ENCODE measurements around the gene USP10.

The USP10 gene

DNA sequence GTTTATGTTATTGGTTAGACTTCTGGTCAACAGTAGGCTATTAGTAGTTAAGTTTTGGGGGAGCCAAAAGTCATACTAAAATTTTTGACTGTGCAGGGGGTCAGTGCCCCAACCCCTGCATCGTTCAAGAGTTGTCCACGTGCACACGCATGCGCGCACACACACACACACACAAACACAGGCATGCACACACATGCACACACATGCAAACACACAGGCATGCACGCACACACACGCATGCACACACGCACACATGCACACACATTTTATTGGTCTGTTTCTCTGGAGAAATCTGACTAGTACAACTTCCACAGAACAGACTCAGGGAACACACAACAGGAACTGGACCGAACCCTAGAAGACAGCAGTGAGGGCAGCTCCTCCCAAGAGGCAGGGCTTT is 24.4 kb upstream of the USP10 start:
- TF ChIP-seq, protein P1, sequence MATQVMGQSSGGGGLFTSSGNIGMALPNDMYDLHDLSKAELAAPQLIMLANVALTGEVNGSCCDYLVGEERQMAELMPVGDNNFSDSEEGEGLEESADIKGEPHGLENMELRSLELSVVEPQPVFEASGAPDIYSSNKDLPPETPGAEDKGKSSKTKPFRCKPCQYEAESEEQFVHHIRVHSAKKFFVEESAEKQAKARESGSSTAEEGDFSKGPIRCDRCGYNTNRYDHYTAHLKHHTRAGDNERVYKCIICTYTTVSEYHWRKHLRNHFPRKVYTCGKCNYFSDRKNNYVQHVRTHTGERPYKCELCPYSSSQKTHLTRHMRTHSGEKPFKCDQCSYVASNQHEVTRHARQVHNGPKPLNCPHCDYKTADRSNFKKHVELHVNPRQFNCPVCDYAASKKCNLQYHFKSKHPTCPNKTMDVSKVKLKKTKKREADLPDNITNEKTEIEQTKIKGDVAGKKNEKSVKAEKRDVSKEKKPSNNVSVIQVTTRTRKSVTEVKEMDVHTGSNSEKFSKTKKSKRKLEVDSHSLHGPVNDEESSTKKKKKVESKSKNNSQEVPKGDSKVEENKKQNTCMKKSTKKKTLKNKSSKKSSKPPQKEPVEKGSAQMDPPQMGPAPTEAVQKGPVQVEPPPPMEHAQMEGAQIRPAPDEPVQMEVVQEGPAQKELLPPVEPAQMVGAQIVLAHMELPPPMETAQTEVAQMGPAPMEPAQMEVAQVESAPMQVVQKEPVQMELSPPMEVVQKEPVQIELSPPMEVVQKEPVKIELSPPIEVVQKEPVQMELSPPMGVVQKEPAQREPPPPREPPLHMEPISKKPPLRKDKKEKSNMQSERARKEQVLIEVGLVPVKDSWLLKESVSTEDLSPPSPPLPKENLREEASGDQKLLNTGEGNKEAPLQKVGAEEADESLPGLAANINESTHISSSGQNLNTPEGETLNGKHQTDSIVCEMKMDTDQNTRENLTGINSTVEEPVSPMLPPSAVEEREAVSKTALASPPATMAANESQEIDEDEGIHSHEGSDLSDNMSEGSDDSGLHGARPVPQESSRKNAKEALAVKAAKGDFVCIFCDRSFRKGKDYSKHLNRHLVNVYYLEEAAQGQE (IDR thresholded peaks at IDR 0.05; ENCODE audit: low read depth): no peak

DNA sequence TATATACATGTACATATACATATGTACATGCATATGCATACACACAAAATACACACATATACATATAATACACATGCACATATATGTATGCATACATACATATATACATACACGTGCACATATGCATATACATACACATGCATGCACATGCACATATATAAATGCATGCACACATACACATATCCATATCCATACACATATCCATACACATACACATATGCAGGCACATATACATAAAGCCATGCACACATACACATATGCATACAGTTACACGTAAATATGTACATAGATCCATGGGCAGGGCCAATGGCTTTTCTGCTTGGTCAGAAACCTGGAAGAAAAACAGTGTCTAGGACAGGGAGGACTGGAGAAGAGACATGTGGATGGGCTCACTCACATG is 23.9 kb upstream of the USP10 start:
- TF ChIP-seq CREB1 (IDR thresholded peaks at IDR 0.05; ENCODE audit: low read depth) (no peak), EGR1 (IDR thresholded peaks at IDR 0.05) (no peak), ZBTB7A (IDR thresholded peaks at IDR 0.05; ENCODE audit: low read depth) (no peak), YY1 (IDR thresholded peaks at IDR 0.05; ENCODE audit: low read depth) (no peak), RAD21 (IDR thresholded peaks at IDR 0.05; ENCODE audit: low read depth) (no peak), FOXM1 (IDR thresholded peaks at IDR 0.05; ENCODE audit: borderline replicate concordance, low read depth) (no peak), TEAD4 (IDR thresholded peaks at IDR 0.05) (no peak), CEBPB (IDR thresholded peaks at IDR 0.05) (no peak), NFIC (IDR thresholded peaks at IDR 0.05) (no peak), TAF1 (IDR thresholded peaks at IDR 0.05; ENCODE audit: low read depth) (no peak), TCF12 (IDR thresholded peaks at IDR 0.05; ENCODE audit: low read depth) (no peak), EP300 (IDR thresholded peaks at IDR 0.05; ENCODE audit: borderline replicate concordance) (no peak)
- TF ChIP-seq, protein P2, sequence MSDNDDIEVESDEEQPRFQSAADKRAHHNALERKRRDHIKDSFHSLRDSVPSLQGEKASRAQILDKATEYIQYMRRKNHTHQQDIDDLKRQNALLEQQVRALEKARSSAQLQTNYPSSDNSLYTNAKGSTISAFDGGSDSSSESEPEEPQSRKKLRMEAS (IDR thresholded peaks at IDR 0.05): no peak
- TF ChIP-seq, protein P3, sequence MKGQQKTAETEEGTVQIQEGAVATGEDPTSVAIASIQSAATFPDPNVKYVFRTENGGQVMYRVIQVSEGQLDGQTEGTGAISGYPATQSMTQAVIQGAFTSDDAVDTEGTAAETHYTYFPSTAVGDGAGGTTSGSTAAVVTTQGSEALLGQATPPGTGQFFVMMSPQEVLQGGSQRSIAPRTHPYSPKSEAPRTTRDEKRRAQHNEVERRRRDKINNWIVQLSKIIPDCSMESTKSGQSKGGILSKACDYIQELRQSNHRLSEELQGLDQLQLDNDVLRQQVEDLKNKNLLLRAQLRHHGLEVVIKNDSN (IDR thresholded peaks at IDR 0.05): no peak
- TF ChIP-seq, protein P1 (IDR thresholded peaks at IDR 0.05; ENCODE audit: low read depth): no peak

DNA sequence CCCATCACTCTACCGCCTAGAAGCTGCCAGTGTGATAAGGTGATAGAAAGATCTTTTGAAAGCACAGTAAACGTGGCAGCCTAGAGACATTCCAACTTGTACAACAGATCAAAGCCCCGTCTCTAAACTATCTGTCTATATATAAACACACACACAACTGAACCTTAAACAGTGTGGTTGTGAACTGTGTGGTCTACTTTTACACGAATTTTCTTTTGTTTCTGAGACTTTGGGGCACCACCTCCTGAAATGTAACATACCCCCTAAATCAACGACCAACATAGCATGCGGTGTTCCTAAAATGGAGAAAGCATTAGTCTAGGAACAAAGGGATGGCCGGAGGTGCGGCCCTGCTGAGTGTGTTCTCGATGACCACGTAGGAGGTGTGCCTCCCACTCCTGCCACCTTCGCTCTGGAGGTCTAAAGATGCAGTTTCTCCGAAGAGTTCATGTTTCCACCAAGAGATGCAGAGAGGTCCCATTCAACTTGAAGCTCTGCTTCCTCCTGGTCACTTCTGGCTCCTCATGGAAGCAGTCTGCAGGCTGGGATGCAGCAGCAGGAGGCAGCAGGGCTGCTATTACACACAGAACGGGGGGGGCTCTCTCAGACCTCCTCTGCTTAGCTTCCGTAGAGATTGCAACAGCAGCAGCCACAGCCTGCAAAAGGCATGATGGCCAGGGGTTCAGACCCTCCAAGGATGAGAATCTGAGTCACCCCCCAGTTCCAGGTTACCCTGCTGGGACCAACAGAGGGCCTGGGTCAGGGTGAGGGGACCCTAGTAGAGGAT is 22.6 kb upstream of the USP10 start:
- TF ChIP-seq, protein P3 (IDR thresholded peaks at IDR 0.05): no peak
- TF ChIP-seq, protein P1 (IDR thresholded peaks at IDR 0.05; ENCODE audit: low read depth): no peak
- TF ChIP-seq NFIC (IDR thresholded peaks at IDR 0.05) (no peak), EP300 (IDR thresholded peaks at IDR 0.05; ENCODE audit: borderline replicate concordance) (no peak), ZBTB7A (IDR thresholded peaks at IDR 0.05; ENCODE audit: low read depth) (no peak), YY1 (IDR thresholded peaks at IDR 0.05; ENCODE audit: low read depth) (no peak)

DNA sequence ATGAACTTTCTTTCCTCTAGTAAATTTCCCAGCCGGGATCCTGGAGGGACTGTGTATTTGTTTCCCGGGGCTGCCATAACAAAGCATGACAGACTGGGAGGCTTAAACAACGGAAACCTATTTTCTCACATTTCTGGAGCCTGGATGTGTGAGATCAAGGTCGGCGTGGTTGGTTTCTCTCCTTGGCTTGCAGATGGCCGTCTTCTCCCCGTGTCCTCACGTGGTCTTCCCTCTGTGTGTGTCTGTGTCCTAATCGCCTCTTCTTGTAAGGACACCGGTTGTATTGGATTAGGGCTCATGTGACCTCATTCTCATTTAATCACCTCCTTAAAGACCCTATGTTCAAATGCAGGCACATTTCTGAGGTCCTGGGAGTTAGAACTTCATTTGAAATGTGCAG is 22.0 kb upstream of the USP10 start:
- TF ChIP-seq CEBPB (IDR thresholded peaks at IDR 0.05): no peak
- no peak for TF ChIP-seq EGR1 (IDR thresholded peaks at IDR 0.05)
- TF ChIP-seq FOXM1 (IDR thresholded peaks at IDR 0.05; ENCODE audit: borderline replicate concordance, low read depth): no peak
- TF ChIP-seq, protein P2 (IDR thresholded peaks at IDR 0.05): no peak
- TF ChIP-seq, protein P3 (IDR thresholded peaks at IDR 0.05): no peak
- TF ChIP-seq EP300 (IDR thresholded peaks at IDR 0.05; ENCODE audit: borderline replicate concordance): no peak
- no peak for TF ChIP-seq ZBTB7A (IDR thresholded peaks at IDR 0.05; ENCODE audit: low read depth)
- TF ChIP-seq TEAD4 (IDR thresholded peaks at IDR 0.05): no peak
- no peak for TF ChIP-seq TCF12 (IDR thresholded peaks at IDR 0.05; ENCODE audit: low read depth)
- no peak for TF ChIP-seq CREB1 (IDR thresholded peaks at IDR 0.05; ENCODE audit: low read depth)
- no peak for TF ChIP-seq YY1 (IDR thresholded peaks at IDR 0.05; ENCODE audit: low read depth)
- TF ChIP-seq RAD21 (IDR thresholded peaks at IDR 0.05; ENCODE audit: low read depth): no peak
- TF ChIP-seq NFIC (IDR thresholded peaks at IDR 0.05): no peak
- TF ChIP-seq TAF1 (IDR thresholded peaks at IDR 0.05; ENCODE audit: low read depth): no peak
- TF ChIP-seq, protein P1 (IDR thresholded peaks at IDR 0.05; ENCODE audit: low read depth): no peak
